ENCODE results near the gene MRTFB.
"Not testable (repeated sequence)": the region's sequence is repeated elsewhere in the genome, so short reads cannot be mapped to it uniquely, and the experiment has no call there.

- not testable (repeated sequence) for TF ChIP-seq POLR2A, CTCF (IDR thresholded peaks at IDR 0.05)
Measured at GRCh38 chr16:14023526-14023925, 47.6 kb upstream of the MRTFB start.

All from testis (tissue), 2 donors.